CD4-positive, alpha-beta T cell treated with Interferon alpha-2 for 1 hour (primary cell): ENCODE results near the gene NOL4L.

Experiments used
- DNase-seq, 2 donors: peaks; one replicate each; pipeline ENCODE4 v3.0.0-alpha.2; 2020 to 2022

The NOL4L gene

DNA sequence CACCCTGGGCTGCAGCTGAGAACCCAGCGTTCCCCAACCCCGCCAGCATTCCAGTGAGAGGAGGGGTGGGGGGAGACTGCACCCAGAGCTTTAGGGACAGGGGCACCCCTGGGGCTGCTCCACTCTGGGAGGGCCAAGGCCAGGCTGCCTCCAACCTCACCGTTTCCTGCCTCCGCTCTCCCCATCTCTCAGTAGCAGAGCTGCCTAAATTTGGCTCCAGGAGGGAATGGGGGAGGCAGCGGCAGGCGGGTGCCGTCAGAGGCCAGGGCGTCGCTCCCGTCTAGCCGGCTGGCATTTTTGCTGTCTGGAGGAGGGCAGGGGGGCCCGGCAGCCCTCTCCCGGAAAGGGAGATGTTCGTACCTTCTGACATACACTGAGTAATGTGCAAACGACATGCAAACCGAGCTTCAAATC lies 46.6 kb downstream of the NOL4L start:
- DNase-seq, result peak in 1 of 2 donors; percentile 33

DNA sequence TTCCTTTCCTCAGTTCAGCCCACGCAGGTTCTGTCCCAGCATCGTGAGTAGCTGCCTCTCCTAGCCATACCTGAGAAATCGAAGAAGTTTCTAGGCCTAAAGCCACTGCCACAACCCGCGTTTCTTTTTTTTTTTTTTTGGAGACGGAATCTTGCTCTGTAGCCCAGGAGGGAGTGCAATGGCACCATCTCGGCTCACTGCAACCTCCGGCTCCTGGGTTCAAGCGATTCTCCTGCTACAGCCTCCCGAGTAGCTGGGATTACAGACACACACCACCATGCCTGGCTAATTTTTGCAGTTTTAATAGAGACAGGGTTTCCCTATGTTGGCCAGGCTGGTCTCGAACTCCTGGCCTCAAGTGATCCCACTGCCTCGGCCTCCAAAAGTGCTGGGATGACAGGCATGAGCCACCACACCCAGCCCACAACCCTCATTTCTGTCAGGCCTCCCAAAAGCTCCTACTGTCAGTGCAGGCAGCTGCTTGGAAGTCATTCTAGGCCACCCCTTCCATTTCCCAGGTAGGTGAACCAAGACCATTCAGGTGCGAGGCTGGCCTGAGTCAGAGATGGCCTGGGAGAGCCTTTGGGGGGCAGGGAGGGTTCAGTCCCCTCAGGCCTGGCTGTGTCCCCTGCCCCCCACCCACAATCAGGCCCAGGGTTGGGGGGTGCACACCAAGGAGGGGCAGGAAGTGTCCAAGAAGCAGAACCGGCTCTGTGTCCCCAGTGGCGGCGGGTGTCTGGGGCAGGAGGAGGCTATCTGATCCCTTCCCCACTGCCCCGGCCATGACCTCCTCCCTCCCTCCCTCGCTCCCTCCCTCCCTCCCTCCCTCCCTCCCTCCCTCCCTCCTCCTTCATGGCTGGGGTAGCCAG lies 47.2 kb downstream of the NOL4L start:
- DNase-seq, result peak in 1 of 2 donors; percentile 16

DNA sequence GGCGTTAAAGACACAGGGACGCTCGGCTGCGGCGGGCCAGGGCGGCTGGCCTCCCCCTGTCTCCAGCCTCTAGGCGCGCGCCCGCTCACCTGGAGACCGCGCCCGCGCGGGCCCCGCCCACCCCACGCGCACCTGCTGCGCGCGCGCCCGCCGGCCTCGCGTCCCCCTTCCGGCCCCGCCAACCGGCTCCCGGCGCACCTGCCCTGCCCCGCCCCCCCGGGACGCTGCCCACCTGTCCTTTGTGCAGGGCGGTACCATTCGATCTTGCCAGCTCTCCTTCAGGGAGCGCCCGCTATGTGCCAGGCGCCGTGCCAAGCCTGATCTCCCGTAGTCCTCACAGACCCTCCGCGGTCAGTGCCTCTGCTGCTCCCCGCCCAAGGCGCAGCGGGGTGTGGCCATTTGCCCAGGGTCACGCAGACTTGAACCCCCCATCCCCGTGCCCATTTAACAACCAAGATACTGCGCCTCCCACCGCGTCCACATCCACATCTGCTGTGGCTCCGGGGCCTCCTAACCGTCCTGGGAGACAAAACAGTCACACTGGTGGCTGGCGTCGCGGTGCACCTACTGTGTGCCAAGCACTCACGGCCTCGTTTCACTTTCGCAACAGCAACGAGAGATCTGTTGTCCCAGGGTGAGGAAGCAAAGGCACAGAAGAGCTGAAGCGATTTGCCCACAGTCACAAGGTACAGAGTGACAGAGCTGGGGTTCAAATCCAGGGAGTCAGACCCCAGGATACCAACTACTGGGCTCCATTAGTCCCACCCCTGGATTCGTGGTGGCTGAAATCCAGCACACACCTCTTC lies 48.1 kb downstream of the NOL4L start:
- peak; percentile 57 to 78 for DNase-seq

DNA sequence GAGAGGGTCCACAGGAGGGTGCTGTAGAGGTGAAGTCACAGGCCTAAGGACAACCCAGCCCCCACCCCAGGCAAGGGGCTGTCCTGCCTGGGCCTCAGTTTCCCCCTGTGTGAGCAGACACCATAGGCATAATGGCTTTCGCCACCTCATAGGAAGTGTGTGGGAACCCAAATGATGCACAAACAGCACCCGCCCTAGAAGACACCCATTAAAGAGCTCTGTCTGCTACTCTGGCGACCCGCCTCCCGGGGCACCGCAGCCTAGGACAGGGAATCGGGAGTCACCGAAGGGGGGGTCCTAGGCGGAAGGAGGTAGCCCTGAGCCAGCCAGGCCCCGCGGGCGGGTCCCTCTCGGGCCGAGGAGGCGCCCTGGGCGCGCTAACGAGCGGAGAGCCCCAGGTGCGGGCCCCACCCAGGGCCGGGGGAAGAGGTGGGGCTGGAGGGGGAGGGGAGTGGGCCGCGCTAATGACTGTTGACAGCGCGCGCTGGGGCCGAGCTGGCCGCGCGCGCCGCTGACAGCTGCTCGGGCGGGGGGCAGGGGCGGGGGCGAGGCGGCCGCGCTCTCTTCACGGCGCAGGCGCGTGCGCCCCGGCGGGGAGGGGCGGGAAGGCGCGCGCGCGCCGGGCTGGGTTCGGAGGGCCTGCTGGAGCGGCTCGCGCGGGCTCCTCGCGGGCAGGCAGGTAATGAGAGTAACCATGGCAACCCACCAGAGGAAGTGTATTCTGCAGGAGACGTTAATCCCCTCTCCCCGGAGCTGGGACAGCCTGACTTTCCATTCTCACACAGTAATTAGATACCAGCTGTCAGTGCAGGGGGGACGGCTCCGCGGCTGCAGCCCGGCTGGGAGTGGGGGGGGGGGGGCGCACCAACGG lies 48.9 kb downstream of the NOL4L start:
- DNase-seq, result peak; percentile 85 to 90

DNA sequence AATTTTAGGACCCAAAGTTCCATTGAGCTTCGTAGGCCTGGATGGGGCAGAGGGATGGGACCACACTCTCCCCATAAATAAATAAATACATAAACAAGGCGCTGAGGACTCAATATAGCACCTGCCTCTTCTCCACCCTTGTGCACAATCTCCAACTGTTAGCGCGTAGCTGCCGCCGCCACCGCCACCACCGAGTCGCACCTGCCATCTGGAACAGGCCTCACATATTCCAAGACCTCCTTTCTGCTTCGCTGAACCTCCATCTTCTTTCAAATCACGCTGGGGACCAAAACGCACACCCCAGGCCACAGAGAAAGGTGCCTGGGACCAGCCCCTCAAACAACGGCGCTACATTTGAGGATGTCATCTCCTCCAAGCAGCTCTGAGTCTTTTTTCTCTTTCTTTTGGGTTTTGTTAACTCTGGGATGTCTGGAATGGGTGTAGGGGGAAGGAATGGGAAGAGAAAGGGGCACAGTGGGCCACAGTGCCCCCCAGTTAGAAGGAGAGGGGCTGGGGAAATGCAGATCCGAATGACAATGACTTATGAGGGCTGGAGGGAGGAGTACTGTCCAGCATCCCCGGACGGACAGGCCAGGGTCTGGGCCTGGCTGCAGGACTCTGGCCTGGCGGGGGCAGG lies 49.7 kb downstream of the NOL4L start:
- DNase-seq, result peak in 1 of 2 donors; percentile 40

DNA sequence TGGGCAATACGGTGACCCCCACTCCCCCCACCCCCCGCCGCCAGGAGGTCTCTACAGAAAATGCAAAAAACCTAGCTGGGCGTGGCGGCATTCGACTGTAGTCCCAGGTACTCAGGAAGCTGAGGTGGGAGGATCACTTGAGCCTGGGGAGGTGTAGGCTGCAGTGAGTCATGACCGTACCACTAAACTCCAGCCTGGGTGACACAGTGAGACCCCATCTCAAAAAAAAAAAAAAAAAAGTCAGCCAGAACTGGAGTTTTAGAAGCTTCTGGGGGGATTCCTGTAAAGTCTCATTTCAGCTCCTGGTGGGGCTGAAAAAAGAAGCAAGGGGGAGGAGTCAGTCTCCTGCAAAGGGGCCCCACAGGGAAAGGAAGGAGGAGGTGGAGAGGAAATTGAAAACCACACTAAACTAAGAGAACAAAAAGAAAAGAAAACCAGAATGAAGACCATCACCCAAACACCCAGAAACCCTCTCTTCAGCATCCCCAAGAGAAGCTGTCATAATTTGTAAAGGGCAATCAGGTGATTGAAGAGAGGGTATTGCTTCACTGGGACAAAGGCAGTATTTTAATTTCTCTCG lies 50.4 kb downstream of the NOL4L start:
- peak; percentile 46 to 75 for DNase-seq

DNA sequence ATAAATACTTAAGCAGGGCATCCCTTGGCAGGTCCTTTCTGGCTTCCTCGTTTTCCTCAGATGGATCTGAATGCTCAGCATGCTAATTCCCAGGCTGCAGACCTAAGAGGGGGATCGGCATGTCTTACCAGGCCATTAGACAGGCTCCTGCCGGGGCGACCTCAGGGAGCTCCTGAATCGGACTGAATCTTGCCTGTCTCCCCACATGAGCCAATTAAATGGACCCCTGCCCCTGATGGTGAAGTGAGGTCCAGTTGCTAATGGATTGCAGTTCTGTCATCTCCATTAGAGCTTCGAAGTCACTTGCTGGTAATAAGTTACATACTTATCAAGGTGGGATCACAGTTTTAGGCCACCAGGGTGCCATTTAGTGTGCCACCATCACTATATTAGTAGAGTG lies 51.4 kb downstream of the NOL4L start:
- DNase-seq, result no peak

DNA sequence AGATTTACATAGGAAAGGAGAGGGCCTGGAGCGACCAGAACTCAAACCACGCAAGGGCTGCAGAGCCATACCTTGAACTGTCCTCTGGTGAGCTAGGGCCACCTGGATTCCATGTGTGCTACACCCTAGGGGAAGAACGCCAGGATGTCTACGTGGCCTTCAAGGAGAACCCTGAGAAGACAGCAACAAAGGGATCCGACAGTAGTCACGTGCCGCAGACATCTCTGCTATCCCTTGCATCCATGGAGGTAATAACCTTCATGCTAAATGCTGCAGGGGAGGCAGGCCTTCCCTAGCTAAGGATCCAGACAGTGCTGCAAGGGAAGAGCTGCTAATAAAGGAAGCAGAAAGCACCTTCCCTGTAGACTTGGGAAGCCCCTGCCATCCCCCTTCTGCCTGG lies 52.9 kb downstream of the NOL4L start:
- DNase-seq, result no peak

DNA sequence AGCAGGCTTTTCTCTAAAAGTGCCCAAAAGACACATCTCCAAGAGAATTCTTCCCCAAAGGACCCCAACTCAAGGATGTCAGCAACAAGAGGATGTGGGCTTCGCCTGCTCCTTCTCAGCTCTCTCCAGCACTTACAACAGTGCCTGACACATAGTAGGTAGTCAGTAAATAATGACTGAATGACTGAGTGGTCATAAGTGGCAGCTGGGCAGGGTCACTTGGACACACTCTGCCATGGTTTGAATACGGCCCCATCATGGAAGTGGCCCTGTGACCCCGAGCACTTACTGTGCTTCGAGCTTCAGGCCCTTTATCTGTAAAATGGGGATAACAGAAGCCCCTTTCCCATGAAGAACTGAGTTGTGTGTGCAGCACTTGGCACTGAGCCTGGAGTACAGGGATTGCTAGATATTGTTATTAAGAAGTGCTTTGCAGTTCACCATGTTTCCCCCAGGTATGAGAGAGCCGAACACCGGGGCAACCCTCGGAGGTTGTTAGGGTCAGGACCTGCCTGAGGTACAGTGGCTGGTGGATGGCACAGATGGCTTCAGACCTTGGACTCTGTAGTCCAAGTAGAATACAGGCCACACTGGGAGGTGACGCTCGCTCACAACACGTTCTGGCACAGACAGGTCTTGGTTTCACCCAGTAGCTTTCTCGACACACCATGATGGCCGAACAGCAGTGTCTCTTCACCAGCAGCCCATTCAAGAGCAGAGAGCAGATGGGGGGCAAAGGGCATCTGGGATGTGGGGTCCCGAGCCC lies 56.0 kb downstream of the NOL4L start:
- DNase-seq, result no peak

DNA sequence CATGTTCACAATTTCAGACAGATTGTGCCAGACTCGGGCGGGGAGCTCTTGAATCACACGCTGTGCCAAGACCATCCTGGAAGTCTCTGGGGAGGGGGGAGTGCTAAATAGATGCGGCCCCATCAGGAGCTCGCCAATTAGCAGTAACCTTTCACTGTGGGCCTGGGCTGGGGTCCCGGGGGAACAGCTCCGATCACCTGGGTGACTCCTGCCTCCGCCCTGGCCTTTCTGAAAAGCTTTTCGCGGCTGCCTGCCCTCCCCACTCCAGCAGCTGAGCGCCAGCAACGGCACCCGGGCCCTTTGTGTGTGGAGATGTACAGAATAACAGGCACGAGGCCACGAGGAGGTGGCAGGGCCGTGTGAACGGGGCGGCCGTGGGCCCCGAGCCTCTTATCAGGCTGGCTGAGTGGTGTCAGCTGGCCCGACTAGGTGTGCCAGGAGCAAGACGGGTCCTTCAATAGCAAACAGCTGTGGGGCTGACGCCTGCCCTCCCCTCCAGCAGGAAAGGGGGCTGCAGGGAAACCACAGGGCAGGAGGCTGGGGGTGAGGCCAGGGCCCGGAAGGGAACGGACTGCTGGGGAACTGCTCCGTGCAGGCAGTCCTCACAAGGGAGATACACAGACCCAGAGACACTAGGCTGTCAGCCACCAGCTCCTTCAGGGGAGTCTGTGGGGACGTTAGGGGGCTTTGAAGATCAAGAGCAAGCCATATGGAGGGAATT lies 56.8 kb downstream of the NOL4L start:
- no peak for DNase-seq

DNA sequence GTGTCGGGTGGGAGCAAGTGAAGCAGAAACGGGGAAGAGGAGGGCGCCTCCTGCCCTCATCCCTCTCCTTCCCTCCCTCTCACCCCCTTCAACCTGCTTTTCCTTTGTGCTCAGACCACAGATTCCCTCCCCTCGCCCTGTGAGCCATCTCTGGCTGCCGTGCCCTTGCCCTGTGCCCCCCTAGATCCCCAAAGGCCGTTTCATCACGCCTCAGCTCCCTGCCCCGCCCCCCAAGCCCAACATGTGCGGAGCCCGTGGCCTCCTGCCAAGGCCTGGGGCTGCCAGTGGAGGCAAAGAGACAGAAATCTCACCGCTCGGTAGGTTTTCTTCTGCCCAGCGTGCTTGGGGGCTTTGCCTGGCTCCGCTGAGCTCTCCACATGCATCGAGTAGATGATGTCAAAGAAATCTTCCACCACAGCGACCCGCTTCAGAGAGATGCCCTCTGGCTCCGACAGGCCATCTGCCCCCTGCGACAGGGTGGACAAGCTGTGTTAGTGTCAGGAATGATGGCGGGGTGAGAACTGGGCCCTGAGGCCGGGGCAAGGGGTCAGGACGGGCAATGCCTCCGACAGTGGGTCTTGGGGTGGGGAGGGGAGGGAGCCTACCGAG lies 57.6 kb downstream of the NOL4L start:
- no peak for DNase-seq

DNA sequence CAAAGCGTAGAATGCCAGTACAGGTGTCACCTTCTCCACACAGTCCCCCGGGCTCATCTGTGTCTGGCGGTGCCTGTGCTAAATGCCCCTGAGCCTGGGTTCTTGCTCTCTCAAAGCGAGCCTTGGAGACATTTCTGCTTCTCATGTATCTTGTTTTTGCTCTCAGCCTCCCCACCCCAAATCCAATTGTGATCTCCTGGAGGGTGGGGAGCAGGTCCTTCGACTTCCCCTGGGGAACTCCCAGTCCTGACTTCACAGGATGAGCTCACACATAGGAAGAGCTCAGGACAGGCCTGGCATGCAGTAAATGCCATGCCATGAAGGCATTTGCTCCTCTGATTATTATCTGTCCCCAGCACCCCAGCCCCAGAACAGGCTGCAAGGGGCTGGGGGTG lies 58.1 kb downstream of the NOL4L start:
- DNase-seq, result no peak

DNA sequence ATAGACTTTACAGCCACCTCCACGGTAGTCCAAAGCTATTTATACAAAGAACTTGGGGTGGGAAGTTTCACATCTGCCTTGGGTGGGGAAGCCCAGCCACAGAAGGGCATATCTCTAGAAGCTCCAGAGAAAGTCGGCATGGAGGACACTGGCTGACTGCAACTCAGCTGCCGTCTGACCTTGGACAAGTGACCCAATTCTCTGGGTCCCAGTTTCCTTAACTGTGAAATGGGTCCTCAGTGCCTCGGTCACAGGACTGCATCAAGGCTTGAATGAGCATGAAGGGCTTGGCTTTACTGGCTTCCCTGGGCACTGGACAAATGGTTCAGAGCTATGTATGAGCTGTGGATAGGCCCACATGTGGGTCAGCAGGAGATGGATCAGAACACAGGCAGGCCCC lies 58.6 kb downstream of the NOL4L start:
- no peak for DNase-seq

DNA sequence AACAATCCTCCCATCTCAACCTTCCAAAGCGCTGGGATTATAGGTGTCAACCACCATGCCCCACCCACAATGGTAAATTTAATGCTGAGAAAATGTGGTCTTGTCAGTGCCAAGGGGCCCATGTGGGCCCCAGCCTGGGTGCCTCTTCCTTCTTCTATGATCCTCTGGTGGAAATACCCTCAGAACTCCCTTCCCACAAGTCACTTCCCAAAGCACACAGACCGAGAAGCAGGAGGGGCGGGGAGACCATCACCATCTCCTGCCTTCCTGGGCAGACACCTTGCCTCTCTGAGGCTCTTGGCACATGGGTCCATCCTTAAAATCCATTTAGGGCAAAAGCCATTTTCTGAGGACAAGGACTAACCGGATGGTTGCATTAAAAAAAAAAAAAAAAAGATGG lies 59.0 kb downstream of the NOL4L start:
- no peak for DNase-seq

DNA sequence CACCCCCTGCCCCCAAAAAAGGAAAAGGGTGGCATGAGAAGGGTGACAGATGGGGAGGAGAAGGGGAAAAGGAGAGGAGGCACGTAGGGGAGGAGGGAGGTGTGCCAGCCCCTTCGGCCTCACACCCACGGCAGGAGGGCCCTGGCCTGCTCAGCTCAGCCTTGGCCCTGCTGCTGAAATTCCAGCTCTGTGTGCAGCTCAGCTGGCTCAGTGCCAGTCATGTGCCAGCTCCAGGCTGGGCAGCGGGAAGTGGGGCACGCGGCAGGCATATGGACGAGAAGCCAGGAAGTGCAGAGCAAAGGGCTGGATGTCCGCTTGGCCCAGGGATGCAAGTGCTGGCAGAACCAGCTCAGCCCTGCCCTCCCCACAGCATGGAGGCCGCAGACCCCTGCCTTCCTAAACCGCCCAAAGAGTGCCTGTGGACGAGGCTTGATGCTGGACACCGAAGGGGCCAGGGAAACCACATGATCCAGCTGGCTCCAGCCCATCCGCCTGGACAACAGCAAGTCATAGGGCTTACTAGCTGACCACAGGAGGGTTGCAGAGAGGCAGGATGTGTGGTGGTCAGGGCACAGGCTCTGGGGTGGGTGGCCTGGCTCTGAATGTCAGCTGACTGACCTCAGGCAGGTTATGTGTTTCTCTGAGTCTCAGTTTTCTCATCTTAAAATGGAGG lies 60.2 kb downstream of the NOL4L start:
- DNase-seq, result no peak

DNA sequence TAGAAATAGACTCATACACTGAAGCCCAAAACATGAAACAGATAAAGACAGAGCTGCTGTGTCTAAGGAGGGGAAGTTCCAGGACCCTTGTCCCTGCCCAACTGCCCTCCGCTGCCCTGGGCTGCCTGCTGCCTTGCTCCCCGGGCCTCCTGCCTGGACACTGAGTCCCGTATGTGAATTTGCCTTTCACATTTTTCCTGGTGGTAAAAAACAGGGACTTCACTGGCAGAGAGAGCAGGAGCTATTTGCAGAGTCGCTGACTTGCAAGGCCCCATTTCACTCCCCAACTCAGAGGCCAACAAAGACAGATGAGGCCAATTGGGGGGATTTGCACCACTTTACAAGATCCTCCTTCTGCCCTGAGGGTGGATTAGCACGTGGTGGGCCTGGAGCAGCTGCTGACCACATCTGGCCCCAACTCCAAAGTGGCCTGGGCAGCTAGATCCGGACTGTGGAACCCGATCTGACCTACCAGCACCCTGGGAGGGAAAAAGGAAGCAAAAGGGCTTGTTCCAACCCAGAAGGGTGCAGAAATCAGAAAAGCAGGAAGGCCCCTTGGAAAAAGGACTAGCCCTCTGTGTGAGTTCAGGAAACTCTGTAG lies 61.4 kb downstream of the NOL4L start:
- DNase-seq, result no peak

DNA sequence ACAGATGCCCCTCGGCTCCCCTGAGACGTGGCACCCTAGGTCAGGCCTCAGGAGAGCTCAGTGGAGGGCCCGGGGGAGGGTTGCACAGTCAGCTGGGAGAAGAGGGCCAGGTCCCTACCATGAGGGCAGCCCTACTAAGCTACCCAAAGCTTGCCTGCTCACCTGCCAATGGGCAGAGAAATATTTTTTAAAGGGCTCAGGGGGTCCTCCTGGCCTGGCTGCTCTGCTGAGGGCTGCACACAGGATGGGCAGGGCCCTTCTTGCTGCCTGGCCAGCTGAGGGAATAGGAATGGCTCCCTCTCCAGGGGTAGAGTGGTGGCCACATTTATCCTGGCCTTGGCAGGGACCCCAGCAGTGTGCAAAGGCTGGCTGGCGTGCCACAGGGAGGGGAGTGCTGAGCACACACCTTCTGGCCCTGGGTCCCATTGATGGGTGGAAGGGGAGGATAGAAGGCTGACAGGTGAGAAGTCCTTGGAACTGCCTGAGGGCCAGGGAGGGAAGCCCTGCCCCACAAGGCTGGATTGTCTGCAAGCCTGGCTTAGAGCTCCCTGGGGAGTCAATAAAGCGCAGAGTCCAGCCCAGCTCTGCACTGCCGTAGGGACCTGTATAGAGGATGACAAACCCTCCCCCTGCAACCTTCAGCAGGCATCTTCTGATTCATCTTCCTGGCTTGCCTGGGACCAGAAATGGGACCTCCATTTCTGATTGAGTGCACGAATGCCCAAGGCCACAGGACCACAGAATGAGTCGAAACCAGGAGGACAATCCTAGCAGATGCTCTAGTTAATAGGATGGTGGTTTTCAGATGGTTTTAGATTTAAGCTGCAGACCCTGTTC lies 62.1 kb downstream of the NOL4L start:
- DNase-seq, result no peak

DNA sequence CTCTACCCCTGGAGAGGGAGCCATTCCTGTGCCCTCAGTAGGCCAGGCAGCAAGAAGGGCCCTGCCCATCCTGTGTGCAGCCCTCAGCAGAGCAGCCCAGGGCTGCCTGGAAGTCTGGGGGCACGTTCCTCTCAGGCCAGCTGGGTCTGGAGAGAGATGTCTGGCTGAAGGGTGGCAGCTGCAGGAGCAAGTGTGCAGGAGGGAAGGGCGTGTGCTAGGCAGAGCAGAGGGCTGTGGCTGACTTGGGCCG lies 62.7 kb downstream of the NOL4L start:
- DNase-seq, result no peak
